Measurements from ENCODE around the gene CLK3. TPM values are rescaled to one million over a fixed set of nuclear protein-coding genes. Genes with fewer than 3 reads are reported as not detected.

Gene CLK3
- total RNA-seq, 1 donor from 2014 or later, result 53.2 TPM

DNA sequence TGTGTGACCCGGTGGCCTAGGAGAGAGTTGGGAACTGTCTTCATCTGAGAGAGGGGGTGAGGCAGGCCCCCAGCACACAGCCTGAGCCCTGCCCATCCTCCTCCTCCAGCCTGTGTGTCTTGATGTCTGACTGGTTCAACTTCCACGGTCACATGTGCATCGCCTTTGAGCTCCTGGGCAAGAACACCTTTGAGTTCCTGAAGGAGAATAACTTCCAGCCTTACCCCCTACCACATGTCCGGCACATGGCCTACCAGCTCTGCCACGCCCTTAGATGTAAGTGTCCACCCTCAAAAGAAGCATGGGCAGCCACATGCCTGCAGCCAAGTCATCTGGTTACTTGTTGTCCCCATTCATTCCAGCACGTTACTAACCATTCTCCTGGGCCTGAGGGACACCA, 10.1 kb downstream of the CLK3 start:
- H3K27me3 Mint-ChIP-seq (ENCODE audit: unreplicated experiment), result no peaks in the 10 kb centered on the region
- H3K27ac Mint-ChIP-seq (ENCODE audit: unreplicated experiment), result no peak overlapping the region
- H3K9me3 Mint-ChIP-seq (ENCODE audit: unreplicated experiment), result no peaks in the 10 kb centered on the region
- DNase-seq (ENCODE audit: extremely low spot score, unreplicated experiment), result no peak
- TF ChIP-seq, protein P1, sequence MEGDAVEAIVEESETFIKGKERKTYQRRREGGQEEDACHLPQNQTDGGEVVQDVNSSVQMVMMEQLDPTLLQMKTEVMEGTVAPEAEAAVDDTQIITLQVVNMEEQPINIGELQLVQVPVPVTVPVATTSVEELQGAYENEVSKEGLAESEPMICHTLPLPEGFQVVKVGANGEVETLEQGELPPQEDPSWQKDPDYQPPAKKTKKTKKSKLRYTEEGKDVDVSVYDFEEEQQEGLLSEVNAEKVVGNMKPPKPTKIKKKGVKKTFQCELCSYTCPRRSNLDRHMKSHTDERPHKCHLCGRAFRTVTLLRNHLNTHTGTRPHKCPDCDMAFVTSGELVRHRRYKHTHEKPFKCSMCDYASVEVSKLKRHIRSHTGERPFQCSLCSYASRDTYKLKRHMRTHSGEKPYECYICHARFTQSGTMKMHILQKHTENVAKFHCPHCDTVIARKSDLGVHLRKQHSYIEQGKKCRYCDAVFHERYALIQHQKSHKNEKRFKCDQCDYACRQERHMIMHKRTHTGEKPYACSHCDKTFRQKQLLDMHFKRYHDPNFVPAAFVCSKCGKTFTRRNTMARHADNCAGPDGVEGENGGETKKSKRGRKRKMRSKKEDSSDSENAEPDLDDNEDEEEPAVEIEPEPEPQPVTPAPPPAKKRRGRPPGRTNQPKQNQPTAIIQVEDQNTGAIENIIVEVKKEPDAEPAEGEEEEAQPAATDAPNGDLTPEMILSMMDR (IDR thresholded peaks at IDR 0.05), result no peak
- H3K36me3 Mint-ChIP-seq (ENCODE audit: unreplicated experiment), result peaks cover 44% of the 10 kb centered on the region
- peaks cover 4% of the 10 kb centered on the region for H3K4me1 Mint-ChIP-seq (ENCODE audit: unreplicated experiment)
- no peak overlapping the region for H3K4me3 Mint-ChIP-seq (ENCODE audit: unreplicated experiment)

GRCh38 chr15:74626336-74626735, 10.7 kb downstream of the CLK3 start:
- DNase-seq (ENCODE audit: extremely low spot score, unreplicated experiment), result no peak
- no peaks in the 10 kb centered on the region for H3K9me3 Mint-ChIP-seq (ENCODE audit: unreplicated experiment)
- H3K4me3 Mint-ChIP-seq (ENCODE audit: unreplicated experiment), result no peak overlapping the region
- no peaks in the 10 kb centered on the region for H3K27me3 Mint-ChIP-seq (ENCODE audit: unreplicated experiment)
- H3K27ac Mint-ChIP-seq (ENCODE audit: unreplicated experiment), result no peak overlapping the region
- H3K4me1 Mint-ChIP-seq (ENCODE audit: unreplicated experiment), result no peaks in the 10 kb centered on the region
- peaks cover 38% of the 10 kb centered on the region for H3K36me3 Mint-ChIP-seq (ENCODE audit: unreplicated experiment)
- TF ChIP-seq, protein P1 (IDR thresholded peaks at IDR 0.05), result no peak

DNA sequence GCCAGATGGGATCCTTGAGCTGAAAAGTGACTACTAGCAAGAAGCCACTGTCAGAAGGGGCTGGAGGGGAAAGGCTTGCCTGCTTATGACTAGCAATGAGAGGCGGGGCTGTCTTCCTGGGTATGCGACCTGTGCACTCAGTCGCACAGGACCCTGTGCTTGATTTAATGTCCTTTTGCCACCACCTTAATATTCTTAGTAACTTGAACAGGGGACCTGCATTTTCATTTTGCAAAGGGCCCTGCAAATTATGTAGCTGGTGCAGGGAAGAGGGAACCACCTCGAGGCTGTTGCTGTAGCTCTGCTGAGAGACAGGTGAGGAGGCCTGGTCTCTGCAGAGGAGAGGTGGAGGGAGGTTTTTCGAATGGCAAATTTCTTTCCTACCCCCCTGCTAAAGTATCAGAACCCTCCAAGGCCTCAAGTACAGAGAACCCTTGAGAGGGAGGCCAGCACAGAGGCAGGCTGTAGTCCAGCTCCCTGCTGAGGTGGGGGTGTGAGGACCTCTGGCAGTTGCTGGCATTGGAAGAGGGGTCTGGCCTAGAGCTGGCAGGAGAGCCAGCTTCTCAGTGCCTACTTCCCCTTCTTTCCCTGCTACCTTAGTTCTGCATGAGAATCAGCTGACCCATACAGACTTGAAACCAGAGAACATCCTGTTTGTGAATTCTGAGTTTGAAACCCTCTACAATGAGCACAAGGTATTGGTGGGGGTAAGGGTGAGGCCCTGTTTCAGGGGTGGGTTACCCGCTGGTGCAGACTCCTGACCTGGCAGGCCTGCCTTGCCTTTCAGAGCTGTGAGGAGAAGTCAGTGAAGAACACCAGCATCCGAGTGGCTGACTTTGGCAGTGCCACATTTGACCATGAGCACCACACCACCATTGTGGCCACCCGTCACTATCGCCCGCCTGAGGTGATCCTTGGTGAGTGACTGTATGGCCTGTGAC, 11.4 kb downstream of the CLK3 start:
- TF ChIP-seq, protein P1 (IDR thresholded peaks at IDR 0.05), result no peak
- DNase-seq (ENCODE audit: extremely low spot score, unreplicated experiment), result no peak

DNA sequence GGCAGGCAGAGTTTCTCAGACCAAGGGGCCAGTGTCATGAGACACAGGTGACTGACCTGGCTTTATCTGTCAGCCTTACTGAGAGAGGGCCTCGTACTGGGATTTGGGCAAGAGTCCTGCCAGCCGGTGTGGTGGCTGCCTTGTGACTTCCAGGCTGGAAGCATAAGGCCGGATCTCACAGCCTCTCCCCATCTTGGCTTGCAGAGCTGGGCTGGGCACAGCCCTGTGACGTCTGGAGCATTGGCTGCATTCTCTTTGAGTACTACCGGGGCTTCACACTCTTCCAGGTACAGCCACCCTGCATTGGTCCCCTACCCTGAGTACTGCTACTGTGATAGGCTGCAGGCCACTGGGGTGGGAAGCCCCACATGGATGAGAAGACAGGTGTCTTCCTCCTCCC, 12.1 kb downstream of the CLK3 start:
- Mint-ChIP-seq H3K9me3 (ENCODE audit: unreplicated experiment) (no peaks in the 10 kb centered on the region), H3K27me3 (ENCODE audit: unreplicated experiment) (no peaks in the 10 kb centered on the region), H3K27ac (ENCODE audit: unreplicated experiment) (no peak overlapping the region), H3K4me1 (ENCODE audit: unreplicated experiment) (no peaks in the 10 kb centered on the region), H3K36me3 (ENCODE audit: unreplicated experiment) (peaks cover 33% of the 10 kb centered on the region), H3K4me3 (ENCODE audit: unreplicated experiment) (no peak overlapping the region)
- TF ChIP-seq, protein P1 (IDR thresholded peaks at IDR 0.05), result no peak
- no peak for DNase-seq (ENCODE audit: extremely low spot score, unreplicated experiment)

More for the DNA sequence above, 11.4 kb downstream of the CLK3 start:
- H3K27ac Mint-ChIP-seq (ENCODE audit: unreplicated experiment), result no peak overlapping the region
- no peaks in the 10 kb centered on the region for H3K4me1 Mint-ChIP-seq (ENCODE audit: unreplicated experiment)
- H3K27me3 Mint-ChIP-seq (ENCODE audit: unreplicated experiment), result no peaks in the 10 kb centered on the region
- no peak overlapping the region for H3K4me3 Mint-ChIP-seq (ENCODE audit: unreplicated experiment)
- H3K9me3 Mint-ChIP-seq (ENCODE audit: unreplicated experiment), result no peaks in the 10 kb centered on the region
- peaks cover 37% of the 10 kb centered on the region for H3K36me3 Mint-ChIP-seq (ENCODE audit: unreplicated experiment)

DNA sequence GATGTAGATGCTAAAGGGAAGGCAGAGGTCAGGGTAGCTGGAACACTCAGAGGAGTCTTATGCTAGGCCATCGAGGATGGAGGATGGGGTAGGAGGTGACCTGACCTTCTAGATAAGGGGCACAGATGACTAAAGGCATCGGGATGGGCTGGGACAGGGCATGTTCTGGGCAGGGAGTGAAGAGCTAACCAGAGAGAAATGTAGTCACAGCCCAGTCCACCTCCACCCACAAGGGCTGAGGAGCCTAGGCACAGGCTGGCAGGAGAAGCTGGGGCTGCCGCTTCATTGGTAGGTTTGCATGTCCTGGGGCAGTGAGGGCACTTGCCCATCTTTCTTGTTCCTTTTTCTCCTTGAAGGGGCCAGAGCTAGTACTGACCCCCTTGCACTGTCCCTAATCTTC, 12.6 kb downstream of the CLK3 start:
- Mint-ChIP-seq H3K4me1 (ENCODE audit: unreplicated experiment) (no peaks in the 10 kb centered on the region), H3K36me3 (ENCODE audit: unreplicated experiment) (peaks cover 30% of the 10 kb centered on the region), H3K9me3 (ENCODE audit: unreplicated experiment) (no peaks in the 10 kb centered on the region), H3K27ac (ENCODE audit: unreplicated experiment) (no peak overlapping the region), H3K27me3 (ENCODE audit: unreplicated experiment) (no peaks in the 10 kb centered on the region), H3K4me3 (ENCODE audit: unreplicated experiment) (no peak overlapping the region)
- TF ChIP-seq, protein P1 (IDR thresholded peaks at IDR 0.05), result no peak
- DNase-seq (ENCODE audit: extremely low spot score, unreplicated experiment), result no peak
